Measurements from ENCODE around the gene SRR. TPM values are rescaled to one million over a fixed set of nuclear protein-coding genes. Genes with fewer than 3 reads are reported as not detected.
A peak's percentile ranks its signal among the peaks of the same experiment; 100 is the strongest.

SRR gene
- total and polyA plus RNA-seq, 2 donors (not counting 3 experiments of a cell fraction or from before 2014, with no cell fraction given): 13.7 to 20.1 TPM

DNA sequence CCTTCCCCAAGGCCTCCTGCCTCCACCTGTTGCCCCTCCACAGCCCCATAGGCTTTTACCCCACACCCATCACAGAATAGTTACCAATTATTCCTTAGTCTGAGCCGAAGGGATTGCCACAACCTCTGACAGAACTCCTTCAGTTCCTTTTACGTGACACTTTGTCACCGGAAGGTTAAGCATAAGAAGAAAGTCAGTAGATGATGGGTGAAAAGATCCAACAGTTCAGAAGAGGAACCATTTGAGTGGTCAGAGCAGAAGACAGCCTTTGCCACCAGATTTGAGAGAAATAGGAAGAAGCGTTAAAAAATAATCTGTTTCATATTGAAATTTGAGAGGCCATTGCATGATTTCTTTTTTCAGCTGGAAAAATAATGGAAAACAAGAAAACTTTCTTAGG lies 1.2 kb downstream of the SRR start:
- TF ChIP-seq EZH2 (IDR thresholded peaks at IDR 0.05; ENCODE audit: borderline replicate concordance, low read depth, low read length, severe bottlenecking) (no peak), JUN (IDR thresholded peaks at IDR 0.05; ENCODE audit: borderline replicate concordance, insufficient read depth, insufficient read length, low read depth) (no peak), GATA2 (IDR thresholded peaks at IDR 0.05; ENCODE audit: insufficient read depth, insufficient read length, low read depth, low read length) (no peak), FOS (IDR thresholded peaks at IDR 0.05; ENCODE audit: borderline replicate concordance, insufficient read depth, low read length) (no peak), MYC (IDR thresholded peaks at IDR 0.05; ENCODE audit: low read depth, low read length) (no peak), CTCF (IDR thresholded peaks at IDR 0.05; ENCODE audit: extremely low read depth in 1 of 2, insufficient read depth in 1 of 2, low read depth in 1 of 2, low read length in 2 of 2) (no peak), POLR2AphosphoS5 (IDR thresholded peaks at IDR 0.05; ENCODE audit: insufficient read depth, low read depth, low read length) (no peak), POLR2A (IDR thresholded peaks at IDR 0.05; ENCODE audit: low read depth, low read length) (no peak)
- TF ChIP-seq, protein P1, sequence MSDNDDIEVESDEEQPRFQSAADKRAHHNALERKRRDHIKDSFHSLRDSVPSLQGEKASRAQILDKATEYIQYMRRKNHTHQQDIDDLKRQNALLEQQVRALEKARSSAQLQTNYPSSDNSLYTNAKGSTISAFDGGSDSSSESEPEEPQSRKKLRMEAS (IDR thresholded peaks at IDR 0.05; ENCODE audit: insufficient read depth, insufficient read length): no peak
- Histone ChIP-seq H3K9me1 (replicated peaks; ENCODE audit: control insufficient read depth, extremely low read depth, insufficient read depth, low read length) (no peaks in the 10 kb centered on the region), H3K79me2 (ENCODE audit: control insufficient read depth, insufficient read depth, low read length) (peaks cover 23% of the 10 kb centered on the region), H3K27me3 (ENCODE audit: control insufficient read depth in 2 of 2, insufficient read depth in 2 of 2, low read length in 2 of 2) (no peaks in the 10 kb centered on the region), H3K9me3 (replicated peaks; ENCODE audit: control insufficient read depth, insufficient read depth, low read length) (no peaks in the 10 kb centered on the region), H3K4me1 (ENCODE audit: control insufficient read depth, extremely low read depth, insufficient read depth, low read length) (peaks cover 7% of the 10 kb centered on the region), H3K27ac (ENCODE audit: insufficient read depth, low read depth, low read length) (no peak overlapping the region), H3K4me2 (ENCODE audit: insufficient read depth, low read length) (no peak overlapping the region), H3K4me3 (replicated peaks in 1 of 3; ENCODE audit: insufficient read depth in 1 of 3, low read depth in 1 of 3, low read length in 3 of 3) (no peak overlapping the region), H4K20me1 (replicated peaks; ENCODE audit: control insufficient read depth, extremely low read depth, insufficient read depth, low read length) (no peaks in the 10 kb centered on the region), H3K9ac (replicated peaks; ENCODE audit: extremely low read depth, insufficient read depth, low read length) (no peak overlapping the region), H3K36me3 (ENCODE audit: control insufficient read depth in 2 of 2, extremely low read depth in 1 of 2, insufficient read depth in 2 of 2, low read length in 2 of 2) (peaks cover 0 to 2% of the 10 kb centered on the region in 2 experiments), H2AFZ (ENCODE audit: low read depth, low read length) (no peak overlapping the region)
- dilution Hi-C loops (cut with MboI; ENCODE audit: extremely low pct_ligation_motif_present, low sequenced_read_pairs): no loop called here
- DNase-seq (ENCODE audit: low read depth, low spot score): no peak
- ChIA-PET POLR2A (no interaction called here), CTCF (no interaction called here)
- BruUV-seq (replicated peaks): TSS peak; percentile 63
- intact Hi-C loops (cut with micrococcal nuclease): no loop called here
- FAIRE-seq: no peak

All from endothelial cell of umbilical vein (primary cell).